Activated T-cell treated with anti-CD3 and anti-CD28 coated beads for 24 hours (primary cell): Measurements from ENCODE around the gene MCC.
"Not testable (repeated sequence)": the region's sequence is repeated elsewhere in the genome, so short reads cannot be mapped to it uniquely, and the experiment has no call there.

Source experiments
- DNase-seq: peaks from one replicate; pipeline ENCODE4 v3.0.0-alpha.2; 2020; ENCODE audit warnings: low read depth

Gene MCC

DNA sequence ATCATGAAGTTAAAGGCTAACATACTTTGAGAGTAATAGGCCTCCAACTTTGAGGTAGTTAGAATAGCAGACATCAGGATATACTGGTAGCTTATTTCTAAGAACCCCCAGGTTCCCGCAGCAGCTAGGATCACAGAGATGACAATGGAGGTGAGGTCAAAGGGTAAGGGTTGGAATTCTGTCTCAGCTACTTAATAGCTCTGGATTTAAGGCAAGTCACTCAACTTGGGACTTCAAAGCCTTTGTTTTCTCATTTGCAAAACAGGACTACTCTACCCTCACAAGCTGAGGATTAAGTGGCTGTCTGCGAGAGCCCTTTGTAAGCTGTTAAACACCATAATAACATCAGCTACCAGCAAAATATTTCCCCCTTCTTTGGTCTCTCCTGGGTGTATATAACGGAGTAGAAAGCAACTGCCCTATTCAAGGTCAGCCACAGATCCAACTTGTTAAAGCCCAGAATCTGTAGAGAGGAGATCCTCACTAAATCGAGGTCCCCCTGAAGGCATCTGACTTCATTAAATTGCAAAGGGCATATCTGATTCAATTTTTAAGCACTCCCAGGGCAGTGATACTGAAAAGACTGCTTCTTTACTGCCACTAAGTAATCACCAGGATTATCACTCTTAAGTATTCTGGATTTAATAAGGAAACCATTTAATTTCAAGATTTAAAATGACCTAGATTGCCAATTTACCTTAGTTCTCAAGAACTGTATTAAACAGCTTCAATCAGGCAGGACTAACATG lies 407.0 kb downstream of the MCC start:
- no peak for DNase-seq

DNA sequence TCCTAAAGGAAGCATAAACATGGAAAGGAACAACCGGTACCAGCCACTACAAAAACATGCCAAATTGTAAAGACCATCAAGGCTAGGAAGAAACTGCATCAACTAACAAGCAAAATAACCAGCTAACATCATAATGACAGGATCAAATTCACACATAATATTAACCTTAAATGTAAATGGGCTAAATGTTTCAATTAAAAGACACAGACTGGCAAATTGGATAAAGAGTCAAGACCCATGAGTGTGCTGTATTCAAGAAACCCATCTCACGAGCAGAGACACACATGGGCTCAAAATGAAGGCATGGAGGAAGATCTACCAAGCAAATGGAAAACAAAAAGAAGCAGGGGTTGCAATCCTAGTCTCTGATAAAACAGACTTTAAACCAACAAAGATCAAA lies 411.6 kb downstream of the MCC start:
- DNase-seq, result not testable (repeated sequence)

DNA sequence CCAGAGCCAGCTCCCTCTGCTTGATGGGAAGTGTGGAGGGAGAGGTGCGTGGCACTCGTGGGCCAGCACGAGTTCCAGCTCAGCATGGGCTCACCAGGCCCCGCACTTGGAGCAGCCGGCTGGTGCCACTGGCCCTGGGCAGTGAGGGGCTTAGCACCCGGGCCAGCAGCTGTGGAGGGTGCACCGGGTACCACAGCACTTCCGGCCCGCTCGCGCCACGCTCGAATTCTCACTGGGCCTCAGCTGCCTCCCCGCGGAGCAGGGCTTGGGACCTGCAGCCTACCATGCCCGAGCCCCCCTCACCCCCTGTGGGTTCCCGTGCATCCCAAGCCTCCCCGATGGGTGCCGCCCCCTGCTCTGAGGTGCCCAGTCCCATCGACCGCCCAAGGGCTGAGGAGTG lies 413.2 kb downstream of the MCC start:
- no peak for DNase-seq

DNA sequence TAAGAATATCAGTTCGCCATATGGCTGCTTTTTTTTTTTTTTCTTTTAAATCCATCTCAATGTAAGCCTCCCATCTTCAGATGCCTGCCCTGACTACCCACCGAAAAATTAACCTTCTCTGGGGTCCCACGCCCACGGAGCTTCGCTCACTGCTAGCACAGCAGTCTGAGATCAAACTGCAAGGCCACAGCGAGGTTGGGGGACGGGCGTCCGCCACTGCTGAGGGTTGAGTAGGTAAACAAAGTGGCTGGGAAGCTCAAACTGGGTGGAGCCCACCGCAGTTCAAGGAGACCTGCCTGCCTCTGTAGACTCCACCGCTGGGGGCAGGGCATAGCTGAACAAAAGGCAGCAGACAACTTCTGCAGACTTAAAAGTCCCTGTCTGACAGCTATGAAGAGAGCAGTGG lies 414.6 kb downstream of the MCC start:
- DNase-seq, result not testable (repeated sequence)

DNA sequence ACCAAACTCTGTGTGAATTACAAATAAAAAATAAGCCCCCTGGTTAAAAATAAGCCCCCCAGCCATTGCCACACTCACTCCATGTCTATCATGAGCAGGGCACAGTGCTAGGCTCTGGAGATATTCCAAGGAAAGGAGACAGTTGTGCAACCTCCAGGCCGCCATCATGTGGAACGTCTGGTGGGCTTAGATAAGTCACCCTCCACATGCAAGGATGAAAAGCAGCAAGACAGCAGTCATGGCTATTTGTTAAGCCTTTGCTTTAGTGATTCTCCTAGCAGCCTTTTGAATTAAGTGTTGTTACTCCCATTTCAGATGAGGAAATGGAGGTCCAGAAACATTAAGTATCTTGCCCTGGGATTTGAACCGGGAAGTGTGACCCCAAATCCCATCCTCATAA lies 416.9 kb downstream of the MCC start:
- no peak for DNase-seq

DNA sequence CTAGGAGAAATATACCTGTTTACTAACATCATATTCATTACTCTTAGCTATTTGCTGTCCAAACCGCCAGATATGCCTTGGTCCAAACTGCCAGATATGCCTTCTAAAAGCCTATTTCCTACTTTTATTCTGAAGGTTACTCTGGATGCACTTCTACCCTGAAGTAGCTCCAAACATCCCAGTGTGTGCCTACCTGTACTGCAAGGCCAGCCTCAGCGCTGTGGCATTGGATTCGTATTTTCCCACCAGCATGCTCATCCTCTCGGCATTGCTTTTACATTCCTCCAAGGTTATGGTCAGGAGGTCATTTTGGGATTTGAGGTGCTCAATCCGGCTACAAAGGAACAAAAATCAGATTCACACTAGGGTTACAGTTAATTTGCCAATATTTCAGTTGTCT lies 417.4 kb downstream of the MCC start:
- DNase-seq, result no peak

DNA sequence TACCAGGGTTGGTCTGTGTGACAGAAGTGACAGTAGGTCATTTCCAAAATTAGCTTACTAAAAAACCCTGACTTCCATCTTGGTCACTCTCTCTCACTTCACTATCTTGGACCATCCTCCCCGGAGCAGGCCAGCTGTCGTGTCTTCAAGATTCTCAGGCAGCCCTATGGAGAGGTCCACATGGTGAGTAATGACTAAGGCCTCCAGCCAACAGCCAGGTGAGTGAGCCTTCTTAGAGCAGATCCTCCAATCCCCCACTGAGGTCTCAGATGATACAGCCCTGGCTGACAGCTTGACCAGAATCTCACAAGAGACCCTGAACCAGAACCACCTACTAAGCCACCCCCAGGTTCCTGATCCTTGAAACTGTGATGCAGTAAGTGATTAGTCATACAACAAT lies 419.7 kb downstream of the MCC start:
- no peak for DNase-seq

DNA sequence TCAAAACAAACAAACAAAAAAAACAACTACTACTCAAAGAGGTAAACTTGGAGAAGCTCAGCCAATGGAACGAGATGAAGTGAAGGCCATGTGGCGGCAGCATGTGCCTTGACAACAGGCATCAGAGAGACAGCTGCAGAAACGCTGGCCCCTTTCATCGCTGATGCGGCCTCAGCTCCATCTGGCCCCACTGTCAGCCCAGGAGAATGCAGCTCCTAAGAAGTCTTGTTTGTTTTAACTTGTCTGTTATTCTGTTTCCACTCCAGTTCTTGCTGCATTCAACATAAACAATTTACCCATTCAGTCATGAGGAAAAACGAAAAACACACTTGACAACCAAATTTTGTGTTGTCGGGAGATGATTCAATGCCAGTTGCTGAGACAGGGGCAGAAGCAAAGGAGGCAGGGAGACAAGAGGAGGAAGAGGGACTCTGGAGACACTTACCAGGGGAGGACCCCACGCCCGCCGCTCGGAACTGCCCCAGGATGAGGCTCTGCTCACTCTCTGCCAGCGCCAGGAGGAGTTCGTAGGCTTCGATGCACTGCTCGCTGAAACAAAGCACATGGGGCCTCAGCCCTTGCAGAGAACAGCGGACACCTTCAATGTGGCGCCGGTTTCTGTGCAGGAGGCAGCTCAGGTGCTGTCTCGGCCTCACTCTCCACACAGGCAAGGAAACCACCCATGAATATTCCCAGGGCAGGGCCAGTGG lies 420.5 kb downstream of the MCC start:
- DNase-seq, result no peak

DNA sequence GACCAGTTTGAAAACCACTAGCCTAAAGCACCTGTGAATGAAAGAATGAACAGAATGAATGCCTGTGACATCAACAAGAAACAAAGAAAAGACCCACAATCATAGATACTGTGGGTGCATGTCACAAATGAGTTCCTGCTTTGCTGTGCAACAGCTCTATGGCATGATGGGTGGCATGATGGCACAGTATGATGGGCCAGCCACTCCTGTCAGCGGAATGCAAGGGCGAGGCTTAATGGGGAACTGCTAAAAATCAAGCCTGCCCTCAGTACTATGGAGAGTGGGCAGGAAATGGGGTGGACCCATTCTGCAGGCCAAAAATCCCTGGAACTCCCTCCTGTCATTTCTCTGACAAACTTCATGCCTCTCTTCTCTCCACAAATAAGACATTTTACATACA lies 422.6 kb downstream of the MCC start:
- DNase-seq, result no peak

DNA sequence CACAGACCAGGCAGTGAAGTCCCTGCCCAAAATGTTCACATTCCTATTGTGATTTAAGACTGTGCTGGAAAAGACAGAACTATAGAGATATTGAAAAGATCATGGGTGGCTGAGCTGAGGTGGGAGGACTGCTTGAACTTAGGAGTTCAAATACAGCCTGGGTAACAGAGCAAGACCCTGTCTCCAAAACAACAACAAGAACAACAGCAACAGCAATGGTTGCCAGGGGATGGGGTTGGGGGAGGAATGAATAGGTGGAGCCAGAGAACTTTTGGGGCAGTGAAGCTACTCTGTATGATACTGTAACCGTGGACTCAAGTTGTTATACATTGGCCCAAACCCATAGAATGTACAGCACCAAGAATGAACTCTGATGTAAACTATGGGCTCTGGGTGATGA lies 423.4 kb downstream of the MCC start:
- DNase-seq, result no peak

DNA sequence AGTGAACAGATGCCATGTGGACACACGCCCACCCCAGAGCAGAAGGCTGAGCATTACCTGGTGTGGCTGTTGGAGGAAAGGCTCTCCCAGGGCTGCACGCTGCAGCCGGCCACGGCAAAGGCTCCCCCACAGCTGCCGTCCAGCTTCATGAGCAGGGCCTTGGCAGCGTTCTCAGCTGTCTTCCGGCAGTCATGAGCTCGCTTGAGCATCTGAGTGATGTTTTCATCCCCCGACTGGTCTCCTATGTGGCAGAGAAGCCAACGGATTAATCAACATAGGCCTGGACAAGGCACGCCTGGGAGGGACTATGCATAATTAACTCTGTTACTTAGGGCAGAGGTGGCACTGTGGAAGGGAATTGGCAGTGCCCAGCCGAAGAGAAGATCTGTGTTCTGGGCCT lies 424.3 kb downstream of the MCC start:
- no peak for DNase-seq

DNA sequence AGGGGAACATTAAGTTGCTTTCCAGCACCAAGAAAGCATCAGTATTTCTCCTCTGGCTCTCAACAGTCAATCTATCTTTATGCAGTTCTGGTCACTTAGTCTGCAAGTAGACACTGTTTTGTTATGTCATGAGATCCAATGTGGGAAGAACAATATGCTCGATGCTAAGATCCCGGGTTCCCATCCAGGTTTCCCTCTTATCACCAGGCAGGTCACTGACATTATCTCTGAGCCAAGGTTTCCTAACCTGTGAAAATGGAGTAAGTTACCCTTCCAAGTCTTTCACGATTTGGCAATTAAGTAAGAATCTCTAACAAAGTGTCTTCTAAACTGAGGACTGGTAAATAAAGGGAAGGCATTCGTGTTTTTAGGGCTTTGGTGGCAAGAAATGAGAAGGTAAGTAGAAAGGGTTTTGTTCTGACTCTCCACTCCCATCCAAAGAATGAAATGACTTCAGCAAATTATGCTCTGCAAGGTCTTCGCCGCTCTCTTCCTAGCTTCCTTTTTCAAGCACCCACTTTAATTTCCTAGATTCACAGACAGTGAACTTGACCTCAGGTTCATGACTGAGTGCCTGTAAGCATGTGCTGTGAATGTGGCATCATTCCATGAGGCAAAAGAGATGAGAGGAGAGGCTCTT lies 425.3 kb downstream of the MCC start:
- no peak for DNase-seq

DNA sequence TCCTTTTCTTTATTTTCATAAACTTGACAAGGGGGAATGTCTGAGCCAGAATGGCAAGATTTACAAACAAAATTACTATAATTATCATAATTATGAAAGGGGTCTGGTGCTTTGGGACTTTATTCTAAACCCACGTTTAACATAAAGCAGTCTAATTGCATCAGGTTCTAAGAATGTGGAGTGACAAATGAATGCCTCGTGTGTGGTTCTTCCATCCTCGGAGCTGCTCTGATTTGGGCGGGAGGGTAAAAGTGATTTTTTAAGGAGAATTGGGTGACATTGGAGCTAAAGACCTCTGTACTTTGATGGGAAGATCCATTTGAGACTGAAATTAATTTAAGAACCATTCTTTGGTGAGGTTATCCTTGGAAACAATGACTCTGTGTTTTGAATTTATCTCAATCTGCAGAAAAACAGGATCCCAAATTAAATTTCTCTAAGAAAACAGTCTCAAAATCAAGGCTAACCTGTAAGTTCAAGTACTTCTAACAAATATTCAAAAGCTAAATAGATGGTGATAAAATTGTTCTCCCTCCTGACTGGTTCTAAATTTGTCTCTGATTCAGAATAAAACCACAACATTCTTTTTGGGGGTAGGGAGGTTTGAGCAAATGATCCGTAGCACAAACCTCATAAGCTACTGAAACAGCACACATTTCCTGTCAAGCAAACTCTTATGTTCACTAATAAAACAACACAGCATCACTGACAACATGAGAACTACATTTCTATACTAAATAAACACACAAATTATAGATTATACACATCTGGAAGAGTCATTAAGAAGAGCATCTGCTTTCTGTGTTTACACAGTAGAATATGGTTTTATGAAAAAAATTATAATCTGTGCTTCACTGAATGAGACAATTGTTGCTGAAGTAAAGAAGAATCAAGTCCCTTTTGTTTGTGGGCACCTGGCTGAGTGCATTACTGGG lies 426.1 kb downstream of the MCC start:
- no peak for DNase-seq

DNA sequence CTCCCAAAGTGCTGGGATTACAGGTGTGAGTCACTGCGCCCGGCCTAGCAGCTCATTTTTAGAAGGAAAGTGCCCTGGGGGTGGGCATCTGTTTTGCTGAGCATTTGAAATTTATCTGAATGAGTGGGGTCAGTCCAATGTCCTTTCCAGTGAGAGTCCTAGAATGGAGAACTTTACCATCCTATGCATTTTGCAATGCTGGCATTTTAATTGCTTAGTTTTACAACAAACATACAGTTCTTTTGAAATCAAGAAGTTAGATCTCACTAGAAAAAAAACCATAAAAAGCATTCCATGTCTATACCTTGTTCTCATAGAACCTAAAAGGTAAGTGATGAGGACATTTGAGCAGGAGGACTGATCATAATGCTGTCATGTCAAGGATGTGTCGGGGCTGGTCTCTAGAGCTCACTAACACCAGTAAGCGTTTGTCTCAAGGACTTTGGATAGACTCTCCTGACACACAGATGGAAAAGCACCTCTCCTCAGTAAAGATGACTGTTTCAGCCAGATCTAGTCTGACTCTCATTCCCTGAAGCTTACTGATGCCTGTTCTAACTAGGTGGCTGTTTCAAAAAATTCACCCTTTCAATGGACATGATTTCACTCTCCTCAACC lies 427.7 kb downstream of the MCC start:
- no peak for DNase-seq

DNA sequence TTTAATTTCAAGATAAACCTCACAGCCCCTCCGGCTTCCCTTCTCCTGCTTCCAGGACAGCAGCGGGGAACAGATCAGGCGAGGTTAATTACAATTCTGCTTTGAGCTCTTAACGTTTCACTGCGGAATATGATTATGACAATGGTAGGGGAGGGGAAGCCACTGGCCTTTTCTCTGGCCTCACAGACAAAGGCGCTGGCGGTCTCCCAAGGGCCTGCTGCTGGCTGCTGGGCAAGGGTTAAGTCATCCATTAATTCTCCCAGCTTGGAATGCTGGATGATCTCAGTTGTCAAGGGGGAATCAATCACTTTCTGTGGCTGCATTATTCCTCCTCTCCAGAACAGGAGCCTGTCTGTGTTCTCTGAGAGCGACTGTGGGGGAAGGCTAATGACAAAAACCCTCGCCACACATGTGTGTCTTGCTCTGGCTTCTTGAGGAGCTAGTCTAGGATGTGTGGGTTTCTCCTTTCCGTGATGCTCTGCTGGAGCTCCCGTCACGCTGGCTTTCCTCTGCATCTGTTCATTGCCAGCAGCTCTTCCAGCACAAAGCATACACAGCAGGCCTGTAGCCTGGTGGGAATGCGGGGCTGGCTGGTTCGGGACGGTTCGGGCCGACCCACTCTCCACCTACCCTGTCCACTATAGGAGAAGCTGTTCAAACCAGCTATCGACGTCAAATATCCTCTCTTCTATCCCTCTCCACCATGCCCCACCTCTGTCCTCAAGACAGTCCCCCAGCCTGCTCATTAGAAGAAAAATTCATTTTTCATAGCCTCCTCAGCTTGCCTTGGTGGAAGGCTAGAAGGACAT lies 428.8 kb downstream of the MCC start:
- DNase-seq, result no peak

DNA sequence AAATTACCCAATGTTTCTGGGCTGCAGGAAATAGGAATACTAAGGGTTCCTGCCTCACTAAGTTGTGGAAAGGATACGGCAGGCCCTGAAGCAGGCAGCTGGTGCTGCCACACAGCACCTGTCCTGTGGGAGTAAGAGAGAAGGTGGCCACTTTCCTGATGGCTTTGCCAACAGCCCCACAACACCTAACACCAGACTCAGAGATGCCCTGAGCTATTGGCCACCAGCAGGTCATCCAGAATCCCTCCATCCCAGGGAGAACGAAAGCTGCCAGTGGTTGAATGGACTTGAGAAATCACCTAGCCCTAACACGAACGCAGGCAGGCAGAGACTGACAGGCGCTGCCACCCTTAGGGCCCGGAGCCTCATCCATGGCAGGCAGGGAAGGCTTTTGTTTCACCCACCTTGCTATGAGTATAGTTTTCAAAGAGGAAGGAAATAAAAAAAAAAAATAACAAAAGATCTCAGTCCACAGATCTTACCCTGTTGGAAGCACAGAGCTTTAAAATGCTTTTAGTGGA lies 429.5 kb downstream of the MCC start:
- DNase-seq, result no peak

DNA sequence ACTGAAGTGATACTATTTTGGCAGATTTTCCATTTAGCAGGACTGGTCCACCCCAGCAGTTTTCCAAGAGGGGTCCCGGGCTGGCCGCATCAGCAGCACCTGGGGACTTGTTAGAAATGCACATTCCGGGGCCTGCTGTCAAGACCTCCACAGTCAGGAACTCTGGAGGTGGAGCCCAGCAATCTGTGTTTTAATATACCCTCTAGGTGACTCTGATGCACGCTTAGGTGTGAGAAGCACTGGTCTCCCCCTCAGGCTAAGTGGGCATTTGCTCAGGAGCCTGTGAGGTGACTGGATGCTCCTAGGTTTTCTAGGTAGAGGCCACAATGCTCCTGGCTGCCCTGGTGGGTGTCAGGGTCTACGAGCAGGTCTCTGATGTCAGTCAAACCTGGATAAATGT lies 430.0 kb downstream of the MCC start:
- DNase-seq, result no peak

DNA sequence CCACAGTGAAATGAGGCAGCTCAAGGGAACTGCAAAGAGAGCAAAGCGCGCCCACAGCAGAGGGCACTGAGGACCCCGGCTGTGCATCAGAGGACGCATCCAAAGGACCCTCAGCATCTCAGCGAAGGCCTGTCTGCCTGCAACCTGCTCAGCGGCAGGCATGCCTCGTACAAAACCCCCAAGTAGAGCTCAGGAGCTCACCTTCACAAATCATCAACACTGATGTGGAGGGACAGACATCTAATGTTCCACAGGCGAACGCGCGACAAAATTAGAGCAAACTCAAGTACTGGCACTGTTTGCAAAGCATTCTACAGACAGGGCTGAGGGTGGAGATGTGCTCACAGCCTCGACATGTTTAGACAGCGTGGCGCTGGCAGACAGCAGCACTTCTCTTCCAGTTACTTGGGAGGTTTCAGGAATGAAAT lies 430.7 kb downstream of the MCC start:
- DNase-seq, result no peak

DNA sequence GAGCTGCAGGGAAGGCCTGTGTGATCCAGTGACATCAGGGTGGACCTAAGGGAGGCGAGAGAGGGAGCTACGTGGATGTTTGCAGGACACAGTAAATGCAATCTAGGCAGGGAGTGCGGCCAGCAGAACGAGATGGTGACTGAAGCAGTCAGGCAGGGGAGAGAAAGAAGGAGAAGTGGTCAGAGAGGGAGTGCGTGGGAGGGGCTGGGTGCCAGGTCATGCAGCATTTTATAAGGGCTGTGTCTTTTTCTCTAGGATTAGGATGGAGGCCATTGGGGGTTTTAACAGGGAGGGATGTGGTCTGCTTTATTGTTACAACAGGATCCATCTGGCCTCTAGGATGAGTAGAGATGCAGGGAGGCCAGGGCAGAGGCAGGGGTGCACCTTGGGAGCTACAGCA lies 431.3 kb downstream of the MCC start:
- no peak for DNase-seq

DNA sequence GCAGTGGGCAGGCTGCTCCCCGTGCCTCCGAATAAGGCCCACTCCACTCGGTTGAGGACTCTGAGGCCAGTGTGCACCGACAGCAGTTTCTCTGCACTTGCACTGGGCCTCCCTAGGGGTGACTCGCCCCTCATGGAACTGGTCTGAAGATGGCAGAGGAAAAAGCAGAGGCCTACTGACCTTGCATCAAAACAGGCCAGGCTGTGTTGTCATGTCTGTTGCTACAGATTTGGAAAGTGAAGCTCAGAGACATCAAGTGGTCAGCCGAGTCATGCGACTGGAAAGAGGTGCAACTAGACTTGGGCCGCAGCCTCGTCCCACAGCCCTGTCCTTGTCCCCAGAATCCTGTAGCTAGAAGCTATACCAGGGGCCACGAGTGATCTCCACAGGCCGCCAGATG lies 433.4 kb downstream of the MCC start:
- DNase-seq, result no peak

DNA sequence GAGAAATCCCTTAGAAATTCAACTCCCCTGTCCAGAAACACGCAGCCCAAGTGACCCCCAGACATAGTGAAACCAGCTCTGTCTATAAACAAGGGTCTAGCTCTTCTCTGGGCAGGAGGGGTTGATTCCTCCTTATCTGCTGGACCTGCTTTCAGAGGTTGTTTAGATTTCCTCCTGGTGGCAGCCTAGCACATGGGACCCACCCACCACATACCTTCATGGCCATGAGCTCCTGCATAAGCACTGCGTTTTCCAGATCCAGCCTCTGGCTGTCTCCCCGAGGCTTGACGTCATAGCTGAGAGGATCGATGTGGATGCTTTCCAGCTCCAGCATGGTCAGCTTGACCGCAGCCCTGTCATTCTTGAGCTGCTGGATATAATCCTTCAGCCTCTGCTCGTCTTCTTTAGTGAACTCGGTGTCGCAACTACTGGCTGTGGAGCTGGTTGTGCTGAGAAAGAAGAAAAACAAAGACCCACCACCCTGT lies 434.7 kb downstream of the MCC start:
- DNase-seq, result no peak
